Cardiac fibroblast (primary cell): ENCODE measurements around the gene ADAMTSL5.

Experiments used
- DNase-seq, 2 donors: peaks; one replicate each; pipeline versions ENCODE4 v3.0.0 to v3.0.0-alpha.2; 2010; ENCODE audit warnings: low read depth in 2 of 2
- H3K4me3 ChIP-seq, 2 donors: replicated peaks in 1 of 2; 1 replicate in 1 of 2; 2 replicates in 1 of 2; pipeline ENCODE4 v1.5.1; 2011; ENCODE audit warnings: low read depth in 2 of 2, low read length in 2 of 2, mild to moderate bottlenecking in 2 of 2, moderate library complexity in 1 of 2
- CTCF ChIP-seq: IDR thresholded peaks from one replicate; pipeline ENCODE4 v1.5.1; 2011; ENCODE audit warnings: low read depth, mild to moderate bottlenecking, low read length, inconsistent platforms

Gene ADAMTSL5

GRCh38 chr19:1497578-1498235, 15.1 kb downstream of the ADAMTSL5 start:
- no peak for DNase-seq
- no peak for TF ChIP-seq CTCF
- H3K4me3 ChIP-seq = no peak overlapping the region

- no peak for TF ChIP-seq CTCF
- H3K4me3 ChIP-seq = no peak overlapping the region
- DNase-seq = no peak
Measured at GRCh38 chr19:1496714-1497577, 15.9 kb downstream of the ADAMTSL5 start.

- no peak overlapping the region for H3K4me3 ChIP-seq
- TF ChIP-seq CTCF = no peak
- no peak for DNase-seq
Measured at GRCh38 chr19:1495799-1496713, 16.8 kb downstream of the ADAMTSL5 start.

GRCh38 chr19:1495051-1495798, 17.6 kb downstream of the ADAMTSL5 start:
- TF ChIP-seq CTCF = no peak
- DNase-seq = no peak
- H3K4me3 ChIP-seq = no peak overlapping the region

GRCh38 chr19:1494115-1494815, 18.6 kb downstream of the ADAMTSL5 start:
- TF ChIP-seq CTCF = no peak
- H3K4me3 ChIP-seq = no peak overlapping the region
- no peak for DNase-seq
